Bronchus fibroblast of lung (primary cell): ENCODE results near the gene PIPOX. TPM values are rescaled to one million over a fixed set of nuclear protein-coding genes. Genes with fewer than 3 reads are reported as not detected.

Experiments used
- total RNA-seq: library from RNA; depleted of rRNA; stranded (reverse); fragments of >200 nt; gene quantifications from 2 replicates; pipeline ENCODE4 v1.2.3, GENCODE V29; 2015

PIPOX gene
- total RNA-seq, result 0.74 TPM in 1 of 2 replicates, not detected in the other

GRCh38 chr17:29042679-29043538 lies at the start of gene PIPOX:
Gene PIPOX, plus strand, starts transcription at chr17:29043141. Its CDS starts 85 bp downstream, at chr17:29043226.

GRCh38 chr17:29005936-29006511 lies 36.9 kb upstream of the PIPOX start, which contains the start of gene SEZ6:
Gene SEZ6, minus strand, starts transcription at chr17:29006033. Its CDS starts 164 bp downstream, at chr17:29005869.

Other genes starting within 250 kb of the PIPOX start
- gene FAM222B, start 200.4 kb upstream of the PIPOX start, total RNA-seq, result 10.9 and 11.6 TPM in 2 replicates
- gene ERAL1, start 188.1 kb upstream of the PIPOX start, total RNA-seq, result 80.0 and 94.8 TPM in 2 replicates
- 45.0 and 45.7 TPM in 2 replicates for gene FLOT2, start 145.4 kb upstream of the PIPOX start, total RNA-seq
- 2.1 and 5.0 TPM in 2 replicates for gene DHRS13, start 140.1 kb upstream of the PIPOX start, total RNA-seq
- 20.5 and 24.7 TPM in 2 replicates for gene PHF12, start 91.6 kb upstream of the PIPOX start, total RNA-seq
- not detected in 2 replicates for gene SEZ6, start 37.1 kb upstream of the PIPOX start, total RNA-seq
- 36.8 and 37.9 TPM in 2 replicates for gene MYO18A, start 137.3 kb downstream of the PIPOX start, total RNA-seq
- gene CRYBA1, start 203.7 kb downstream of the PIPOX start, total RNA-seq, result not detected in 2 replicates